Effector CD4-positive, alpha-beta T cell (primary cell): ENCODE measurements around the gene PLA1A.
"Not testable (repeated sequence)": the region's sequence is repeated elsewhere in the genome, so short reads cannot be mapped to it uniquely, and the experiment has no call there.

ENCODE experiments used
- DNase-seq: peaks from one replicate; pipeline ENCODE4 v3.0.0-alpha.2; 2020

Gene PLA1A

DNA sequence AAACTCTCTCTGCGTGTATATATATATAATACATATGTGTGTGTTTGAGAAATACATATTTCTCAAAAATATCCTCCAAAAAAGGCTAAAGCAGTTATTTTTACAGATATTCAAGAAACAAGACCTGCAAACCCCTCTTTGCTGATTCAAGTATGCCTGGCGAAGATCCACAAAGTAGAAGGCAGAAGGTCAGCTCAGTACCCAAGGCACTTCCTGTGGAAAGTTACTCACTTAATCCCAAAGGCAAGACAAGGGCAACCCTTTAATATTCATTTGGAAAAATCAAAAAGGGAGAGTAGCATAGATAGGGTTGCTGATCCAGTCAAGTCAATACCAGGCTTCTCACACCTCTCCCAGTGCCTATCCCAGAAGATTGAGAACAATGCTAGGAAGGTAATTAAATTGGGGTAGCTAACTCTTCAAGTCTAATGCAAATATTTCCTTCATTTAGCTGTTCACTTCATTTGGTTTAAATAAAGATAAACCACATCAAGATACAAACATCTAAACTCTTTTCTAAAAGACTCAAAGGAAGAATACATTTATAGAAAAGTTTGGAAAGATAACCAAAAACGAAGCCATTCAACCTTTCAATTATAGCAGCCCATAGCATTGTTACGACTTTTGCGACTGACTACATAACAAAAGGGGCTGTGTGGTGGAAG, 72.4 kb downstream of the PLA1A start:
- DNase-seq, result no peak

- DNase-seq, result no peak
Measured at GRCh38 chr3:119672776-119673175, 75.1 kb downstream of the PLA1A start.

GRCh38 chr3:119673875-119674274, 76.2 kb downstream of the PLA1A start:
- DNase-seq, result no peak

- DNase-seq, result no peak
Measured at GRCh38 chr3:119675188-119675874, 77.6 kb downstream of the PLA1A start.

DNA sequence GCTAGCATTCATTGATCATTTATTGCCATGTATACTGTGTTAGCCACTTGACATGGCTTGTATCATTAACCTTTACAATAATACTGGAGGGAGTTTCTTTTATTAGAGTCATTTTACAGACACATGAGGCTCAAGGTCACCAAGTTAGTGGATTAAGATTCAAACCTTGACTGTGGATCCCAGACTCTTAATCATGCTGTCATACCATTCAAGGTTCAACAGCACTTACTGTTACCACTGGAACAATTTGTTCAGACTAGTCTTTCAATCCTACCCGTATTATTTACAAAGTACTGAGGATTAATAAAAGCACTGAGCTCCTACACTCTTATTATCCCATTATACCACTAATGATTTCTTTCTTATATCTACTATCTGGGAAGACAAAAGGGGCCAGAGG, 78.3 kb downstream of the PLA1A start:
- DNase-seq, result no peak

DNA sequence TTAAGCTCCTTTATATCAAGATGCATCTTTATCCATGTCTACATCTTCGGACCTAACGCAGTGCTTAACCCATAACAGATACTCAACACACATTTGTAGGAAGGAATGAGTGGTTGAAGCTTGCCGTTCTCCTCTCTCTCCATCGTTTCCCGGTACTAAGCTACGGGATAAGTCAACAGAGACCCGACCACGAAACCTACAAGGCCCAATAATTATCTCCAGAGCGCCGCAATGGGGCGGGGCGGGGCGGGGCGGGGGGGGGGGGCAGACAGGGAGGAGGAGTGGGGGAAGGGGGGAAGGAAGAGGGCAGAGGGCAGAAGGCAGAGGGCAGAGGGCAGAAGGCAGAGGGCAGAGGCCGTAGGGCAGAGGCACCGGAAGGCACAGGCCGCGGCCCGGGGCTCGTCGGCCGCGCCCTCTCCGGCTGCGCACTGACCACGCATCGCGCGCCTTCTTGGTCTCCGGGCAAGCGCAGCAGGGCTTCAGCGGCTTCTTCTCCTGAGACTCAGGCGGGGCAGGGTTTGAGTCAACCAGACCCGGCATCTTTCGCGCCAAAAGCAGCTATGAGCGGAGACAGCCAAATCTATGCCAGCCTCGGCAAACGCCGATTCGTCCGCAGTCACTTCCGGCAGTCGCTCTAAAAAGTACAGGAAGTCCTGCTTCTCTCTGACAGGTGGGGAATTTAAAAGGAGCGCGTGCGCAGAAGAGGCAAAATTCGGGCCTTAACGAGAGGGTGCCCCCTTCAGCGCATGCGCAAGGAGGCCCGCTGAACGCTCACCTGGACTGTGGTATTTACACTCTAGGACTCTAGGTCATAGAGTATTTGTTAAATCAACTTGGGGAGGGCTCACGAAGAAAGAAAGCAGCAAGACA, 79.3 kb downstream of the PLA1A start, which contains the start of gene COX17:
Gene COX17, minus strand, starts transcription at position 636 of the 870 bp plus-strand sequence. Its CDS starts 96 bp downstream, at position 540.
- DNase-seq, result peak; percentile 94

DNA sequence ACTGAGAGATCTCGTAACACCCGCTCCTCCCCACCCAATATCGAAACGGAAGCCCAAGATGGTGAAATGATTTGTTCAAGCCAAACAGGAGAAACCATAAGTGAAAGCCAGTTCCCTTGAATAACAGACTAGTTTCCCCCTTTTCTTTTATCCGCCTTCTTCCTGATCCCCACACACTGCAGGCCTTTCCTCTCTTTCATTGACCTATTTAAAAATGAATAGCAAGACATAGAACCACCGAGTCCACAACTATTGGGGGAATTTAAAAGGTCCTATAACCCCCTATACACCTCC, 79.9 kb downstream of the PLA1A start:
- no peak for DNase-seq

GRCh38 chr3:119678209-119678608, 80.5 kb downstream of the PLA1A start:
- DNase-seq, result not testable (repeated sequence)
